HCT116 (cell line): Measurements from ENCODE around the gene FOXL2NB. TPM values are rescaled to one million over a fixed set of nuclear protein-coding genes. Genes with fewer than 3 reads are reported as not detected.

Experiments used
- ATAC-seq: fragments of 200-7000 bp; cut with Tn5 transposase; 2 replicates; pipeline ENCODE4 v1.9.1; 2020; ENCODE audit warnings: mild to moderate bottlenecking, moderate library complexity
- BruUV-seq: library from RNA; stranded (reverse); fragments of 400-500 nt; replicated peaks from 2 replicates; lab custom pipeline; 2021; lab: Mats Ljungman, UMichigan
- CTCF ChIA-PET: fragments of 300-600 bp; sonication (Branson Sonifier 250); formaldehyde crosslinking; loops from one replicate; lab custom pipeline; 2021; ENCODE audit warnings: antibody characterized with exemption; lab: Charles Lee
- POLR2A ChIA-PET: fragments of 300-600, 350-600 bp; sonication (Branson Sonifier 250); formaldehyde crosslinking; loops from one replicate; lab custom pipeline; 2021; ENCODE audit warnings: antibody characterized with exemption; lab: Charles Lee
- RAD21 ChIA-PET, 2 experiments: fragments of 300-600 bp; sonication (Branson Sonifier 250); formaldehyde crosslinking; loops; one replicate each; lab custom pipeline; 2023; ENCODE audit warnings: low total read pairs in 2 of 2; ENCODE audit not compliant: uncharacterized antibody in 2 of 2, unreplicated experiment in 2 of 2, low non-redundant PET in 1 of 2; lab: Charles Lee
- DNase-seq: peaks from one replicate; pipeline ENCODE4 v3.0.0-alpha.2; 2010; ENCODE audit warnings: low read depth, low spot score
- H2AFZ ChIP-seq: fragments of 200-600 bp; shearing (Covaris generic), sonication (generic); 2 replicates; pipeline ENCODE4 v1.6.1; 2017; ENCODE audit warnings: low read depth, mixed run types, mixed read lengths, antibody characterized with exemption, low read length; ENCODE audit not compliant: poor library complexity, severe bottlenecking
- H3K27ac ChIP-seq: 2 replicates; pipeline ENCODE4 v1.5.1; 2012; ENCODE audit warnings: low read depth, low read length
- H3K27me3 ChIP-seq: fragments of 200-600 bp; sonication (generic); 2 replicates; pipeline ENCODE4 v1.6.1; 2016; ENCODE audit warnings: mixed run types, low read length, mixed read lengths; ENCODE audit not compliant: insufficient read depth
- H3K36me3 ChIP-seq, 2 experiments: fragments of 200-500 bp in 1 of 2; fragments of 200-600 bp in 1 of 2; sonication (Bioruptor generic) in 1 of 2; sonication (generic) in 1 of 2; 2 replicates each; pipeline versions ENCODE4 v1.5.1 to v1.6.1; 2014 to 2016; ENCODE audit warnings: low read length in 2 of 2, inconsistent platforms in 1 of 2, mixed read lengths in 1 of 2, mixed run types in 1 of 2; ENCODE audit not compliant: insufficient read depth in 2 of 2, control insufficient read depth in 1 of 2
- H3K4me1 ChIP-seq, 2 experiments: fragments of 200-600 bp in 1 of 2; sonication (generic) in 1 of 2; 2 replicates each; pipeline versions ENCODE4 v1.5.1 to v1.6.1; 2012 to 2017; ENCODE audit warnings: low read length in 2 of 2, inconsistent platforms in 1 of 2, mild to moderate bottlenecking in 1 of 2, mixed read lengths in 1 of 2, mixed run types in 1 of 2, moderate library complexity in 1 of 2; ENCODE audit not compliant: insufficient read depth in 2 of 2, control insufficient read depth in 1 of 2
- H3K4me2 ChIP-seq: fragments of 200-600 bp; sonication (generic); 2 replicates; pipeline ENCODE4 v1.6.1; 2017; ENCODE audit warnings: mixed run types, low read length, mixed read lengths
- H3K4me3 ChIP-seq, 2 experiments: fragments of 200-600 bp in 1 of 2; sonication (generic) in 1 of 2; replicated peaks in 1 of 2; 2 replicates each; pipeline ENCODE4 v1.5.1; 2011 to 2016; ENCODE audit warnings: low read length in 2 of 2, control low read depth in 1 of 2, low read depth in 1 of 2, mild to moderate bottlenecking in 1 of 2, mixed read lengths in 1 of 2, mixed run types in 1 of 2
- H3K79me2 ChIP-seq: fragments of 200-600 bp; sonication (generic); 2 replicates; pipeline ENCODE4 v1.6.1; 2017; ENCODE audit warnings: mild to moderate bottlenecking, mixed run types, low read length, moderate library complexity, mixed read lengths; ENCODE audit not compliant: insufficient read depth
- H3K9ac ChIP-seq: fragments of 200-600 bp; sonication (generic); 2 replicates; pipeline ENCODE4 v1.6.1; 2016; ENCODE audit warnings: low read length, mixed read lengths
- H3K9me2 ChIP-seq: fragments of 200-600 bp; sonication (generic), shearing (Covaris generic); 2 replicates; pipeline ENCODE4 v1.6.1; 2017; ENCODE audit warnings: mixed run types, mild to moderate bottlenecking, moderate library complexity; ENCODE audit not compliant: insufficient read depth
- H3K9me3 ChIP-seq, 2 experiments: fragments of 200-500 bp in 1 of 2; fragments of 200-600 bp in 1 of 2; sonication (Bioruptor generic) in 1 of 2; sonication (generic) in 1 of 2; 2 replicates each; pipeline ENCODE4 v1.6.1; 2014 to 2017; ENCODE audit warnings: low read length in 2 of 2, mixed read lengths in 2 of 2, inconsistent platforms in 1 of 2, low read depth in 1 of 2, mild to moderate bottlenecking in 1 of 2, mixed run types in 1 of 2, moderate library complexity in 1 of 2; ENCODE audit not compliant: control insufficient read depth in 1 of 2, insufficient read depth in 1 of 2
- H4K20me1 ChIP-seq: fragments of 200-600 bp; sonication (generic), shearing (Covaris generic); 2 replicates; pipeline ENCODE4 v1.6.1; 2017; ENCODE audit warnings: mixed run types, mild to moderate bottlenecking, moderate library complexity; ENCODE audit not compliant: insufficient read depth
- ATF3 ChIP-seq: IDR thresholded peaks from 2 replicates; pipeline ENCODE4 v1.6.1; 2012
- CEBPB ChIP-seq: IDR thresholded peaks from 2 replicates; pipeline ENCODE4 v1.6.1; 2012; ENCODE audit warnings: low read depth
- EGR1 ChIP-seq: IDR thresholded peaks from 2 replicates; pipeline ENCODE4 v1.6.1; 2012; ENCODE audit warnings: low read depth
- ELF1 ChIP-seq: IDR thresholded peaks from 2 replicates; pipeline ENCODE4 v1.6.1; 2012; ENCODE audit warnings: low read depth, borderline replicate concordance
- EZH2 ChIP-seq: fragments of 200-600 bp; sonication (generic); IDR thresholded peaks from 2 replicates; pipeline ENCODE4 v1.6.1; 2017; ENCODE audit warnings: antibody characterized with exemption, mixed run types
- EZH2phosphoT487 ChIP-seq: fragments of 200-600 bp; IDR thresholded peaks from 2 replicates; pipeline ENCODE4 v1.6.1; 2018; ENCODE audit warnings: antibody characterized with exemption, borderline replicate concordance
- FOSL1 ChIP-seq: IDR thresholded peaks from 2 replicates; pipeline ENCODE4 v1.6.1; 2012; ENCODE audit warnings: low read depth
- JUND ChIP-seq: IDR thresholded peaks from 2 replicates; pipeline ENCODE4 v1.6.1; 2012
- POLR2A ChIP-seq: IDR thresholded peaks from 2 replicates; pipeline ENCODE4 v1.7.0; 2011; ENCODE audit warnings: borderline replicate concordance; ENCODE audit not compliant: insufficient read depth, insufficient read length; ENCODE audit errors: extremely low read depth
- POLR2AphosphoS5 ChIP-seq: IDR thresholded peaks from 2 replicates; pipeline ENCODE4 v1.6.1; 2011; ENCODE audit warnings: mild to moderate bottlenecking, low read depth, low read length, moderate library complexity
- RAD21 ChIP-seq: IDR thresholded peaks from 2 replicates; pipeline ENCODE4 v1.6.1; 2012; ENCODE audit warnings: low read depth, mild to moderate bottlenecking
- SP1 ChIP-seq: IDR thresholded peaks from 2 replicates; pipeline ENCODE4 v1.6.1; 2012; ENCODE audit warnings: low read depth
- SRF ChIP-seq: IDR thresholded peaks from 2 replicates; pipeline ENCODE4 v1.6.1; 2012; ENCODE audit warnings: low read depth
- TCF7L2 ChIP-seq: IDR thresholded peaks from 2 replicates; pipeline ENCODE4 v1.7.0; 2011; ENCODE audit warnings: borderline replicate concordance, inconsistent platforms; ENCODE audit not compliant: insufficient read depth, insufficient read length; ENCODE audit errors: extremely low read depth
- YY1 ChIP-seq: IDR thresholded peaks from 2 replicates; pipeline ENCODE4 v1.6.1; 2011; ENCODE audit warnings: low read length, low read depth, moderate library complexity, mild to moderate bottlenecking; ENCODE audit not compliant: insufficient replicate concordance; ENCODE audit errors: extremely low read depth
- ZBTB33 ChIP-seq: IDR thresholded peaks from 2 replicates; pipeline ENCODE4 v1.6.1; 2011; ENCODE audit warnings: mild to moderate bottlenecking, low read length, moderate library complexity; ENCODE audit not compliant: insufficient replicate concordance; ENCODE audit errors: extremely low read depth
- ZFX ChIP-seq: fragments of 450-650 bp; IDR thresholded peaks from 2 replicates; pipeline ENCODE4 v1.6.1; 2017
- intact Hi-C: fragments of 100-400 bp; cut with micrococcal nuclease; formaldehyde crosslinking; loops from 2 replicates; pipeline ENCODE4 v1.10.0; 2022
- total RNA-seq: library from RNA; stranded (reverse); gene quantifications from one replicate; pipeline ENCODE4 v1.2.1, GENCODE V29; 2021; ENCODE audit not compliant: unreplicated experiment
- TF ChIP-seq, protein P1 (sequence below), 3 experiments: fragments of 200-600 bp in 1 of 3; sonication (generic) in 1 of 3; IDR thresholded peaks in 2 of 3; conservative IDR thresholded peaks in 1 of 3; 2 replicates each; pipeline ENCODE4 v1.5.1; 2012 to 2017; ENCODE audit warnings: low read depth in 2 of 3, low read length in 2 of 3, antibody characterized with exemption in 1 of 3, borderline replicate concordance in 1 of 3, control low read depth in 1 of 3, mild to moderate bottlenecking in 1 of 3, mixed read lengths in 1 of 3, mixed run types in 1 of 3, moderate library complexity in 1 of 3; ENCODE audit not compliant: insufficient read depth in 1 of 3
- TF ChIP-seq, protein P2 (sequence below): IDR thresholded peaks from 2 replicates; pipeline ENCODE4 v1.6.1; 2012

FOXL2NB gene
- total RNA-seq, 1 experiment from 2014 or later = 0.93 TPM

DNA sequence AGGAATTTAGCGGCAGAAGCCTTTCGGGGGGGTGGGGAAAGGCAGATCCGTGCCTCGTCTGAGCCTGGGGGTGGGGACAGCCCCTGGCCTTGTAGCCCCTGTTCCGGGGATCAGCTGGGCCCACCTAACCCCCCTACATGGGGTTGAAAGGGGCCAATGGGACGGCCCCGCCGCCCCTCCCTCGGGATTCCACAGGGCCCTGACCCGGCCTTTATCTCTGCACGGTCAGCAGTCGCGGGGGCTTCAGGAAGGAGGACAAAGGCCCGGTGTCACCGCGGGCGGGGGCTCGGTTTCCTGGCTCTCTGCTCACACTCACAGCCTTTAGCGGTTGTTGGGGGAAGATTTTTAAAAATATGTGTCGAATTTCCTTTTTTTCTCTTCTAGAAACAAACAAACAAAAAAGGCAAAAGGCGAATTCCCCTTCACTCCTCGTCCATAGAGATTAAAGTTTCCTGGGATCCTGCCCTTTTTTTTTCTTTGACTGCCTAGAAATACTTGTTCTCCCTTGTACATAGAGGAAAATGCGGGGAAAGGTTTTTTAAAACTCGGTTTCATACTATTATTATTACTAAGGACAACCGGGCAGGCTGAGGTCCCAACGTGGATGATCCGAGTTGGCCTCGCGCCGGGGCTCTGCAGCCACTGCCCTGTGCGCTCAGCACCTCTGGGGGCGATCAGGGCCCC lies 8.0 kb upstream of the FOXL2NB start:
- CTCF ChIA-PET = no interaction called here
- H3K4me2 ChIP-seq = no peak overlapping the region

More for the DNA sequence above, 8.0 kb upstream of the FOXL2NB start:
- no peak overlapping the region for H2AFZ ChIP-seq
- RAD21 ChIA-PET = no interaction called here
- no peak for TF ChIP-seq CEBPB
- TF ChIP-seq ELF1 = no peak
- no peak for TF ChIP-seq TCF7L2
- TF ChIP-seq ZFX = no peak
- TF ChIP-seq POLR2A = no peak
- TF ChIP-seq FOSL1 = no peak
- no peak for TF ChIP-seq EZH2phosphoT487
- no peak for TF ChIP-seq ZBTB33
- TF ChIP-seq SRF = no peak
- TF ChIP-seq POLR2AphosphoS5 = no peak
- TF ChIP-seq, protein P1, sequence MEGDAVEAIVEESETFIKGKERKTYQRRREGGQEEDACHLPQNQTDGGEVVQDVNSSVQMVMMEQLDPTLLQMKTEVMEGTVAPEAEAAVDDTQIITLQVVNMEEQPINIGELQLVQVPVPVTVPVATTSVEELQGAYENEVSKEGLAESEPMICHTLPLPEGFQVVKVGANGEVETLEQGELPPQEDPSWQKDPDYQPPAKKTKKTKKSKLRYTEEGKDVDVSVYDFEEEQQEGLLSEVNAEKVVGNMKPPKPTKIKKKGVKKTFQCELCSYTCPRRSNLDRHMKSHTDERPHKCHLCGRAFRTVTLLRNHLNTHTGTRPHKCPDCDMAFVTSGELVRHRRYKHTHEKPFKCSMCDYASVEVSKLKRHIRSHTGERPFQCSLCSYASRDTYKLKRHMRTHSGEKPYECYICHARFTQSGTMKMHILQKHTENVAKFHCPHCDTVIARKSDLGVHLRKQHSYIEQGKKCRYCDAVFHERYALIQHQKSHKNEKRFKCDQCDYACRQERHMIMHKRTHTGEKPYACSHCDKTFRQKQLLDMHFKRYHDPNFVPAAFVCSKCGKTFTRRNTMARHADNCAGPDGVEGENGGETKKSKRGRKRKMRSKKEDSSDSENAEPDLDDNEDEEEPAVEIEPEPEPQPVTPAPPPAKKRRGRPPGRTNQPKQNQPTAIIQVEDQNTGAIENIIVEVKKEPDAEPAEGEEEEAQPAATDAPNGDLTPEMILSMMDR (IDR thresholded peaks at IDR 0.05 in 2 of 3, conservative IDR thresholded peaks at IDR 0.05 in 1 of 3; ENCODE audit: borderline replicate concordance in 1 of 3, insufficient read depth in 1 of 3, low read depth in 2 of 3, low read length in 2 of 3) = no peak
- no peak for TF ChIP-seq EZH2
- TF ChIP-seq, protein P2, sequence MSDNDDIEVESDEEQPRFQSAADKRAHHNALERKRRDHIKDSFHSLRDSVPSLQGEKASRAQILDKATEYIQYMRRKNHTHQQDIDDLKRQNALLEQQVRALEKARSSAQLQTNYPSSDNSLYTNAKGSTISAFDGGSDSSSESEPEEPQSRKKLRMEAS = no peak
- no peak for TF ChIP-seq EGR1
- TF ChIP-seq YY1 = no peak
- no peak for TF ChIP-seq SP1
- TF ChIP-seq RAD21 = no peak
- TF ChIP-seq ATF3 = no peak
- TF ChIP-seq JUND = no peak
- no peaks in the 10 kb centered on the region for H3K9me2 ChIP-seq
- ATAC-seq (no peak), DNase-seq (no peak)
- H3K9me3 ChIP-seq = no peaks in the 10 kb centered on the region
- H3K4me3 ChIP-seq = no peak overlapping the region
- POLR2A ChIA-PET = no interaction called here
- no peak overlapping the region for H3K9ac ChIP-seq
- no peaks in the 10 kb centered on the region for H3K36me3 ChIP-seq
- H3K79me2 ChIP-seq = no peaks in the 10 kb centered on the region
- H3K4me1 ChIP-seq = peaks cover 6 to 18% of the 10 kb centered on the region in 2 experiments; a peak in 3 of 4 replicates
- no peaks in the 10 kb centered on the region for H4K20me1 ChIP-seq
- H3K27me3 ChIP-seq = no peaks in the 10 kb centered on the region
- intact Hi-C loops = loop anchor here (5.0 kb wide), 2 partner anchors 38 to 263 kb away; no protein-coding TSS in a partner anchor
- no TSS peak for BruUV-seq
- no peak overlapping the region for H3K27ac ChIP-seq
